ENCODE results near the gene MPPE1.

DNA sequence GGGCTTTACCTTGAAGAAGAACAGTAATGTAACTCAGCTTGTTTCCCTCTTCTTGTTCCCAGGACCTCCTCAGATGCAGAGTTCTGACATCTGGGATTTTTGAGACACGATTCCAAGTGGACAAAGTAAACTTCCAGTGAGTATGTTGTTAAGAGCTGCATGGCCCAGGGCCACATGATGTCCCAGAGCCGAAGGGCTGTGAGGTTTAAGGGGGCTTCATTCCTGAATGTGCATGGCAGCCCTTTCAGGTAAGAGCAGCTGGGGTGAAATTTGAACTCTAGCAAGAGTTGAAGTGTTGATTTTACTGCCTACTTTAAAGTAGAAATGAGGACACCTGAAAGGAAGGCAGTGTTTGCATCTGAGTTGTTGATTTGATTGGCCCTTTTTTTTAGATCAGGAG is 43.6 kb downstream of the MPPE1 start:
- TF ChIP-seq CBX5 (IDR thresholded peaks at IDR 0.05; ENCODE audit: low read depth) (no peak), CBFB (IDR thresholded peaks at IDR 0.05; ENCODE audit: low read depth) (no peak), HDGF (IDR thresholded peaks at IDR 0.05) (no peak), YY1 (IDR thresholded peaks at IDR 0.05; ENCODE audit: low read depth, low read length) (no peak), MTA2 (IDR thresholded peaks at IDR 0.05; ENCODE audit: low read depth) (no peak), GABPA (IDR thresholded peaks at IDR 0.05; ENCODE audit: low read depth) (no peak), POLR2A (IDR thresholded peaks at IDR 0.05; ENCODE audit: low read depth, low read length) (no peak)
- TF ChIP-seq, protein P1, sequence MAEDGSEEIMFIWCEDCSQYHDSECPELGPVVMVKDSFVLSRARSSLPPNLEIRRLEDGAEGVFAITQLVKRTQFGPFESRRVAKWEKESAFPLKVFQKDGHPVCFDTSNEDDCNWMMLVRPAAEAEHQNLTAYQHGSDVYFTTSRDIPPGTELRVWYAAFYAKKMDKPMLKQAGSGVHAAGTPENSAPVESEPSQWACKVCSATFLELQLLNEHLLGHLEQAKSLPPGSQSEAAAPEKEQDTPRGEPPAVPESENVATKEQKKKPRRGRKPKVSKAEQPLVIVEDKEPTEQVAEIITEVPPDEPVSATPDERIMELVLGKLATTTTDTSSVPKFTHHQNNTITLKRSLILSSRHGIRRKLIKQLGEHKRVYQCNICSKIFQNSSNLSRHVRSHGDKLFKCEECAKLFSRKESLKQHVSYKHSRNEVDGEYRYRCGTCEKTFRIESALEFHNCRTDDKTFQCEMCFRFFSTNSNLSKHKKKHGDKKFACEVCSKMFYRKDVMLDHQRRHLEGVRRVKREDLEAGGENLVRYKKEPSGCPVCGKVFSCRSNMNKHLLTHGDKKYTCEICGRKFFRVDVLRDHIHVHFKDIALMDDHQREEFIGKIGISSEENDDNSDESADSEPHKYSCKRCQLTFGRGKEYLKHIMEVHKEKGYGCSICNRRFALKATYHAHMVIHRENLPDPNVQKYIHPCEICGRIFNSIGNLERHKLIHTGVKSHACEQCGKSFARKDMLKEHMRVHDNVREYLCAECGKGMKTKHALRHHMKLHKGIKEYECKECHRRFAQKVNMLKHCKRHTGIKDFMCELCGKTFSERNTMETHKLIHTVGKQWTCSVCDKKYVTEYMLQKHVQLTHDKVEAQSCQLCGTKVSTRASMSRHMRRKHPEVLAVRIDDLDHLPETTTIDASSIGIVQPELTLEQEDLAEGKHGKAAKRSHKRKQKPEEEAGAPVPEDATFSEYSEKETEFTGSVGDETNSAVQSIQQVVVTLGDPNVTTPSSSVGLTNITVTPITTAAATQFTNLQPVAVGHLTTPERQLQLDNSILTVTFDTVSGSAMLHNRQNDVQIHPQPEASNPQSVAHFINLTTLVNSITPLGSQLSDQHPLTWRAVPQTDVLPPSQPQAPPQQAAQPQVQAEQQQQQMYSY (CRISPR knock-in tag; IDR thresholded peaks at IDR 0.05), result no peak
- TF ChIP-seq, protein P2, sequence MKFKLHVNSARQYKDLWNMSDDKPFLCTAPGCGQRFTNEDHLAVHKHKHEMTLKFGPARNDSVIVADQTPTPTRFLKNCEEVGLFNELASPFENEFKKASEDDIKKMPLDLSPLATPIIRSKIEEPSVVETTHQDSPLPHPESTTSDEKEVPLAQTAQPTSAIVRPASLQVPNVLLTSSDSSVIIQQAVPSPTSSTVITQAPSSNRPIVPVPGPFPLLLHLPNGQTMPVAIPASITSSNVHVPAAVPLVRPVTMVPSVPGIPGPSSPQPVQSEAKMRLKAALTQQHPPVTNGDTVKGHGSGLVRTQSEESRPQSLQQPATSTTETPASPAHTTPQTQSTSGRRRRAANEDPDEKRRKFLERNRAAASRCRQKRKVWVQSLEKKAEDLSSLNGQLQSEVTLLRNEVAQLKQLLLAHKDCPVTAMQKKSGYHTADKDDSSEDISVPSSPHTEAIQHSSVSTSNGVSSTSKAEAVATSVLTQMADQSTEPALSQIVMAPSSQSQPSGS (IDR thresholded peaks at IDR 0.05; ENCODE audit: low read length), result no peak
- TF ChIP-seq, protein P3, sequence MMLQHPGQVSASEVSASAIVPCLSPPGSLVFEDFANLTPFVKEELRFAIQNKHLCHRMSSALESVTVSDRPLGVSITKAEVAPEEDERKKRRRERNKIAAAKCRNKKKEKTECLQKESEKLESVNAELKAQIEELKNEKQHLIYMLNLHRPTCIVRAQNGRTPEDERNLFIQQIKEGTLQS (IDR thresholded peaks at IDR 0.05; ENCODE audit: borderline replicate concordance, extremely low read depth, low read depth, low read length), result no peak

Measured in GM12878 (cell line).